ENCODE measurements around the gene CERS6. TPM values are rescaled to one million over a fixed set of nuclear protein-coding genes. Genes with fewer than 3 reads are reported as not detected.

Gene CERS6
- total RNA-seq, 1 experiment from 2014 or later = 15.1 TPM

- DNase-seq (ENCODE audit: low read depth) = no peak
Measured at GRCh38 chr2:168567836-168568235, 111.8 kb downstream of the CERS6 start.

- no peak for DNase-seq (ENCODE audit: low read depth)
Measured at GRCh38 chr2:168568476-168569267, 112.6 kb downstream of the CERS6 start.

- no peak for DNase-seq (ENCODE audit: low read depth)
Measured at GRCh38 chr2:168571061-168571460, 115.0 kb downstream of the CERS6 start.

GRCh38 chr2:168573128-168573903 lies 117.2 kb downstream of the CERS6 start:
- peak; percentile 38 for DNase-seq (ENCODE audit: low read depth)

- DNase-seq (ENCODE audit: low read depth) = no peak
Measured at GRCh38 chr2:168574856-168575630, 119.0 kb downstream of the CERS6 start.

- peak; percentile 19 for DNase-seq (ENCODE audit: low read depth)
Measured at GRCh38 chr2:168577885-168578284, 121.8 kb downstream of the CERS6 start.

- peak; percentile 37 for DNase-seq (ENCODE audit: low read depth)
Measured at GRCh38 chr2:168583064-168583709, 127.1 kb downstream of the CERS6 start.

GRCh38 chr2:168583710-168584521 lies 127.8 kb downstream of the CERS6 start:
- peak; percentile 33 for DNase-seq (ENCODE audit: low read depth)

GRCh38 chr2:168584911-168585310 lies 128.8 kb downstream of the CERS6 start:
- no peak for DNase-seq (ENCODE audit: low read depth)

- no peak for DNase-seq (ENCODE audit: low read depth)
Measured at GRCh38 chr2:168585700-168586099, 129.6 kb downstream of the CERS6 start.

GRCh38 chr2:168587307-168587706 lies 131.2 kb downstream of the CERS6 start:
- DNase-seq (ENCODE audit: low read depth) = no peak

- no peak for DNase-seq (ENCODE audit: low read depth)
Measured at GRCh38 chr2:168589236-168590211, 133.5 kb downstream of the CERS6 start.

- DNase-seq (ENCODE audit: low read depth) = no peak
Measured at GRCh38 chr2:168592181-168592831, 136.2 kb downstream of the CERS6 start.

GRCh38 chr2:168593713-168594112 lies 137.6 kb downstream of the CERS6 start:
- no peak for DNase-seq (ENCODE audit: low read depth)

- DNase-seq (ENCODE audit: low read depth) = no peak
Measured at GRCh38 chr2:168594778-168595177, 138.7 kb downstream of the CERS6 start.

GRCh38 chr2:168596881-168597655 lies 141.0 kb downstream of the CERS6 start:
- DNase-seq (ENCODE audit: low read depth) = peak; percentile 41

- DNase-seq (ENCODE audit: low read depth) = no peak
Measured at GRCh38 chr2:168599738-168600137, 143.7 kb downstream of the CERS6 start.

- DNase-seq (ENCODE audit: low read depth) = no peak
Measured at GRCh38 chr2:168600949-168601348, 144.9 kb downstream of the CERS6 start.

Measured in RPMI7951 (cell line).